ENCODE measurements around the gene DPP6.

Gene DPP6

DNA sequence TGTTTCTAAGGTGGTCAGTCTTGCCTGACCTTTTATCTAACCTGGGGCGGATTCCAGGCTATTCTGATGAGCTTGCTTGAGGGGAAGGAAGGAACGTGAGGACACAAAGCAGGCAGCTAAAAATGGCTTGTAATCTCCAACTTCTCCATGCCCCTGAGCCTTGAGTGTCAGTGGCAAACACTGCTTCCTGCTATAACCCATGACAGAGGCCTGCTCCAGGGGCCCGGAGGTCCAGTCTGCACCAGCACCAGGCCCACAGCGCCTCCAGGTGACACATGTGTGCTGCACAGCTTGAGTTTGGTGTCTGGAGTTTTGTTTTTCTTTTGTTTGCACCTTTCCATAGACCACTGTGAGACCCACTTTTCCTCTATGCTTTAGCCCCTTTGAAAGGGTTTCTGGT is 742.8 kb downstream of the DPP6 start:
- DNase-seq = no peak
- TF ChIP-seq GATA1 (IDR thresholded peaks at IDR 0.05; ENCODE audit: low read depth, low read length) = no peak
- TF ChIP-seq POLR2A (IDR thresholded peaks at IDR 0.05; ENCODE audit: low read length) = no peak

DNA sequence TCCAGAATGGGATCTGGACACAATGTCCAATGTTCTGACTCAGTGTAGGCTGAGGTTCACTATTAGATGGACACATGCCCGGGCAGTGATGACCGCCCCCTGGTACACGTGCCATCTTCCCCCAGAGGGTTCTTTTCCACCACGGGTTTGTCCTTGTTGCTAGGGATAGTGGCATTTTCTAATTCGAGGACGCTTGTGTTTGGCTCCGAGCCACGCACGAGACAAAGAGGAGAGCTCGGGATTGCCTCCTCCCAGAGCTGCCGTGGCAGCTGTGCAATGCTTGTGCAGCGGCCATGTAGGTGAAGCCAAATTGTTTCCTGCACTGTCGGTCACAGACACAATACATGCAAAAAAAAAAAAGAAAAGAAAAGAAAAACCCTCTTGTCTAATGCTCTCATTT is 743.2 kb downstream of the DPP6 start:
- no peak for TF ChIP-seq GATA1 (IDR thresholded peaks at IDR 0.05; ENCODE audit: low read depth, low read length)
- TF ChIP-seq POLR2A (IDR thresholded peaks at IDR 0.05; ENCODE audit: low read length) = no peak
- no peak for DNase-seq

- no peak for TF ChIP-seq GATA1 (IDR thresholded peaks at IDR 0.05; ENCODE audit: low read depth, low read length)
- no peak for TF ChIP-seq POLR2A (IDR thresholded peaks at IDR 0.05; ENCODE audit: low read length)
- no peak for DNase-seq
These were observed 752.3 kb downstream of the DPP6 start for GRCh38 chr7:154804449-154804848.

DNA sequence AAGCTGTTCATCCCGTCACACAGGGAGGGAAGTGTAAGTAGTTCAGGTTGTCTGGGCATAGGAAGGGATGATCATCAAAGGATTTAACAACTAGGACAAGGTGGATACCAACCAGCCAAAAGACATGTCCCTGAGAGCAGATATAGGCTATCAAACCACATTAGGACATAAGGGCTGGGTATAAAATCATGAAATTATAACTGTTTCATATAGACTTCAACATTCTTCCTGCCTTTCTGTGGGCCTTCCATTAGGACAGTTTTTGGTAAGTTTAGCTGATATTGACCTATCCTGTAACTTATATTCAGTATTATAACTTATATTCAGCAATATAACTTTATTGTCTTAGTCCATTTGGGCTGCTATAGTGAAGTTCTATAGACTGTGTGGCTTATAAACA is 759.8 kb downstream of the DPP6 start:
- TF ChIP-seq POLR2A (IDR thresholded peaks at IDR 0.05; ENCODE audit: low read length) = no peak
- no peak for TF ChIP-seq GATA1 (IDR thresholded peaks at IDR 0.05; ENCODE audit: low read depth, low read length)
- no peak for DNase-seq

GRCh38 chr7:154817224-154817896 is 765.2 kb downstream of the DPP6 start:
- no peak for DNase-seq
- TF ChIP-seq GATA1 (IDR thresholded peaks at IDR 0.05; ENCODE audit: low read depth, low read length) = no peak
- TF ChIP-seq POLR2A (IDR thresholded peaks at IDR 0.05; ENCODE audit: low read length) = no peak

GRCh38 chr7:154827007-154827406 is 774.8 kb downstream of the DPP6 start:
- DNase-seq = no peak
- TF ChIP-seq GATA1 (IDR thresholded peaks at IDR 0.05; ENCODE audit: low read depth, low read length) (no peak), POLR2A (IDR thresholded peaks at IDR 0.05; ENCODE audit: low read length) (no peak)

GRCh38 chr7:154832557-154833138 is 780.5 kb downstream of the DPP6 start:
- TF ChIP-seq GATA1 (IDR thresholded peaks at IDR 0.05; ENCODE audit: low read depth, low read length) (no peak), POLR2A (IDR thresholded peaks at IDR 0.05; ENCODE audit: low read length) (no peak)
- peak; percentile 32 to 48 for DNase-seq

DNA sequence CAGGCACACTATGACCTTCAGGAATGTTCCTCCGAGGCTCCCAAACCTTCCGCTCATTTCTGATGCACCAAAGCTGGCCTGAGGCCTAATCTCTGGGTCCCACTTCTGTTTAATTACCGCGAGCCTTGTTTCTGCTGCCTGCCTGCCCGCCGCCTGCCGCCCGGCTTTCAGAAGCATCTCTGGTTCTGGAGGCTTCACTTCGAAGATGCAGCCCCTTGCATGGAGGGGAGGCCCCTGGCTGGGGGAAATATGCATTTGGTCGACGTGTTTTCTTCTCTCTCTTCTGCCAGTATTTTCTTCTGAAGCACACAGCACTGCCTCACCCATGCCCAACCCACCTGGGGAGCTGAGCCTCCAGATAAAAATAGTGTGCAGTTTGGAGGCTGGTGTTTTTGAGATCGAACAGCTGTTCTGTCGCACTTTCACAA is 783.8 kb downstream of the DPP6 start:
- no peak for TF ChIP-seq GATA1 (IDR thresholded peaks at IDR 0.05; ENCODE audit: low read depth, low read length)
- DNase-seq = no peak

- TF ChIP-seq POLR2A (IDR thresholded peaks at IDR 0.05; ENCODE audit: low read length) = no peak
- TF ChIP-seq GATA1 (IDR thresholded peaks at IDR 0.05; ENCODE audit: low read depth, low read length) = no peak
- DNase-seq = peak in 1 of 2 experiments; percentile 8
These were observed 784.9 kb downstream of the DPP6 start for GRCh38 chr7:154837087-154837486.

GRCh38 chr7:154837622-154838021 is 785.4 kb downstream of the DPP6 start:
- DNase-seq = no peak
- TF ChIP-seq GATA1 (IDR thresholded peaks at IDR 0.05; ENCODE audit: low read depth, low read length) (no peak), POLR2A (IDR thresholded peaks at IDR 0.05; ENCODE audit: low read length) (no peak)

DNA sequence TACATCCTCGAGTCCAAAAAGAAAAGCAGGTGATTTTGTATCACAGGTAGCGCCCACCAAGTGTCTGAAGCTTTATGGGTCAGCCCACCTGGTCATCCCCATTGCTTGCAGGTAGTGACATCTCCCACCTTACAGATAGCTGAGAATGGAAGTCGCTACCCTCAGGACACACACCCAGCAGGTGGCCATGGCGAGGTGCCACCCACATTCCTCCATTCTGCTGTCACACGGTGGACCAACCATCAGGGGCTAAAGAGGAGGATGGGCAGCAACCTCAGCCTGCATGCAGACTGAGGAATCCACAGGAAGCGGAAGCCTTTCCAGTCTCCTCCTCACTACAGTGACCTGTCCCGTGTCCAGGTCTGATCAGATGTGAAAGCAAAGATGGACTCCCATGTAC is 787.9 kb downstream of the DPP6 start:
- TF ChIP-seq POLR2A (IDR thresholded peaks at IDR 0.05; ENCODE audit: low read length) (no peak), GATA1 (IDR thresholded peaks at IDR 0.05; ENCODE audit: low read depth, low read length) (no peak)
- DNase-seq = no peak

- DNase-seq = peak; percentile 20 to 77
- no peak for TF ChIP-seq GATA1 (IDR thresholded peaks at IDR 0.05; ENCODE audit: low read depth, low read length)
- TF ChIP-seq POLR2A (IDR thresholded peaks at IDR 0.05; ENCODE audit: low read length) = no peak
These were observed 789.6 kb downstream of the DPP6 start for GRCh38 chr7:154841731-154842331.

DNA sequence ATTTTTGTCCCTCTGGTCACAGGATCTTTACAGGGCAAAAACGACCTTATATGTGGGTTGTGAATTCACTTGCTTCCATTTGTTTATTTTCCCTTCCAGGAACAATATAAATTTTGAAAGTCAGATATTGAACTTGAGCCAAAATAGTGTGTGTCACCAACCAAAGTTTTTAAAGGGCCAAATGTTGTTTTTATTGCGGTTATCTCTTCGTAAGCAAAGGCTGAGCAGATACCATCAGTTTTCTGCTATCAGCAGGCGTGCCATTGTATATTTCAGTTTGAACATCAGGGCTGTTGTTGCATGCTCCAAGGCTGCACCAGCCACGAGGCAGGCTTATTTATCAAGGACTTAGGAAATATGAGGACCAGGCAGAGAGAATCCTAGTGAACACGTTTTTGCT is 790.4 kb downstream of the DPP6 start:
- TF ChIP-seq GATA1 (IDR thresholded peaks at IDR 0.05; ENCODE audit: low read depth, low read length) (no peak), POLR2A (IDR thresholded peaks at IDR 0.05; ENCODE audit: low read length) (no peak)
- peak in 1 of 2 experiments; percentile 55 for DNase-seq

GRCh38 chr7:154843670-154844237 is 791.6 kb downstream of the DPP6 start:
- TF ChIP-seq POLR2A (IDR thresholded peaks at IDR 0.05; ENCODE audit: low read length) (no peak), GATA1 (IDR thresholded peaks at IDR 0.05; ENCODE audit: low read depth, low read length) (no peak)
- no peak for DNase-seq
